ENCODE data around the gene ZP1. TPM values are rescaled to one million over a fixed set of nuclear protein-coding genes. Genes with fewer than 3 reads are reported as not detected.

The ZP1 gene
- total and polyA plus RNA-seq, 2 of the 8 experiments (the other 6 are each of a cell fraction or from before 2014, with no cell fraction given): not detected

- H3K9me3 ChIP-seq (ENCODE audit: insufficient read depth in 2 of 2, low read depth in 1 of 2, low read length in 1 of 2): no peaks in the 10 kb centered on the region
- POLR2A ChIA-PET (ENCODE audit: partially characterized antibody): interaction anchor here (0.7 to 5.7 kb wide), 8 partner anchors 10 to 33 kb away, joined by 3 to 26 read pairs (median 4); partner anchors contain the start of gene TMEM109
- no peak within 1 kb of the TSS for H4K5ac ChIP-seq (ENCODE audit: insufficient read length, low read depth, low read length)
- H3K18ac ChIP-seq (ENCODE audit: extremely low read depth, low read length): peak within 1 kb of the TSS; percentile 73
- H3K79me1 ChIP-seq (ENCODE audit: low read depth, low read length): peaks cover 11% of the 10 kb centered on the region
- peak within 1 kb of the TSS; percentile 6; the same call in 1 of the 2 replicates for H2AK5ac ChIP-seq (ENCODE audit: low read depth, low read length)
- peak within 1 kb of the TSS; percentile 72 for H3K56ac ChIP-seq (replicated peaks; ENCODE audit: insufficient read length, low read depth, low read length)
- peaks cover 9 to 15% of the 10 kb centered on the region in 2 experiments for H4K20me1 ChIP-seq (replicated peaks in 1 of 2; ENCODE audit: control insufficient read depth in 1 of 2, insufficient read depth in 2 of 2, low read length in 2 of 2)
- no peak within 1 kb of the TSS for H2BK120ac ChIP-seq (replicated peaks; ENCODE audit: low read depth, low read length)
- H2AFZ ChIP-seq (ENCODE audit: low read length): peak within 1 kb of the TSS; percentile 61
- peak in 1 of 2 experiments; percentile 90 for DNase-seq (ENCODE audit: low read depth in 1 of 2, low spot score in 2 of 2)
- peak within 1 kb of the TSS; percentile 43; the same call in 1 of the 2 replicates for H2BK12ac ChIP-seq (ENCODE audit: low read depth, low read length)
- H3K36me3 ChIP-seq (ENCODE audit: control insufficient read depth in 2 of 4, insufficient read depth in 4 of 4, low read length in 3 of 4): peaks cover 5 to 27% (median 14%) of the 10 kb centered on the region in 4 experiments; a peak in 7 of 8 replicates
- no peak within 1 kb of the TSS for H3K23ac ChIP-seq (ENCODE audit: insufficient read length)
- H3K4me3 ChIP-seq (ENCODE audit: extremely low read depth in 1 of 4, insufficient read depth in 2 of 4, low read depth in 3 of 4, low read length in 4 of 4): peak within 1 kb of the TSS; percentile 70 to 95 (median 77)
- CTCF ChIA-PET (ENCODE audit: partially characterized antibody): interaction anchor here (0.8 to 1.9 kb wide), 6 partner anchors 8 to 93 kb away, joined by 3 to 7 read pairs (median 4); no protein-coding TSS in a partner anchor
- no peak within 1 kb of the TSS for H3K14ac ChIP-seq (ENCODE audit: insufficient read length)
- peak within 1 kb of the TSS; percentile 71 for H4K8ac ChIP-seq (ENCODE audit: extremely low read depth, insufficient read depth, low read length)
- H3K9ac ChIP-seq (replicated peaks in 1 of 4; ENCODE audit: extremely low read depth in 1 of 4, low read depth in 3 of 4, low read length in 3 of 4): peak within 1 kb of the TSS; percentile 34 to 86 (median 46)
- peak within 1 kb of the TSS; percentile 68 to 91 for H3K4me2 ChIP-seq (ENCODE audit: insufficient read depth in 1 of 2, low read depth in 2 of 2, low read length in 2 of 2)
- peaks cover 5 to 14% (median 5%) of the 10 kb centered on the region in 4 experiments; a peak in 6 of 7 replicates for H3K4me1 ChIP-seq (replicated peaks in 1 of 4; ENCODE audit: control insufficient read depth in 3 of 4, insufficient read depth in 4 of 4, low read length in 3 of 4)
- H3K79me2 ChIP-seq (ENCODE audit: control insufficient read depth in 1 of 2, insufficient read depth in 2 of 2, low read length in 2 of 2): peaks cover 0 to 3% of the 10 kb centered on the region in 2 experiments; a peak in 1 of 4 replicates
- H2BK20ac ChIP-seq (ENCODE audit: low read length): no peak within 1 kb of the TSS
- no peak for FAIRE-seq
- peaks cover 0 to 3% (median 0%) of the 10 kb centered on the region in 4 experiments; a peak in 1 of 7 replicates for H3K27me3 ChIP-seq (replicated peaks in 1 of 4; ENCODE audit: control insufficient read depth in 3 of 4, extremely low read depth in 1 of 4, insufficient read depth in 3 of 4, low read length in 3 of 4)
- peak within 1 kb of the TSS; percentile 87 for H3K4ac ChIP-seq (replicated peaks; ENCODE audit: insufficient read length, low read depth, low read length)
- 6% methylated on average over 27 of the region's 69 CpGs; no CpG with 5 or more reads in 1 of the 2 experiments for WGBS, 2 experiments (ENCODE audit: extremely low coverage in 1 of 2, insufficient coverage in 1 of 2, insufficient read length in 1 of 2, insufficient replicate concordance in 2 of 2, low coverage in 1 of 2, low lambda C conversion rate in 2 of 2, missing lambda C conversion rate in 1 of 2)
- peak within 1 kb of the TSS; percentile 59 for H4K91ac ChIP-seq (replicated peaks; ENCODE audit: insufficient read length, low read length)
- peaks cover 11% of the 10 kb centered on the region; the same call in 1 of the 2 replicates for H3K23me2 ChIP-seq (ENCODE audit: low read depth, low read length)
- no peak within 1 kb of the TSS; the same call in 1 of the 2 replicates for H3K27ac ChIP-seq (ENCODE audit: low read depth, low read length)
- peak within 1 kb of the TSS; percentile 6; the same call in 1 of the 2 replicates for H2BK15ac ChIP-seq (ENCODE audit: low read length)
- 0 out of 2 replicates have a peak within 1 kb of the TSS, but pooled peaks have one; percentile 44 for H2BK5ac ChIP-seq (ENCODE audit: low read depth, low read length)
- no peak for TF ChIP-seq BACH1 (IDR thresholded peaks at IDR 0.05; ENCODE audit: low read length)
- TF ChIP-seq PHF8 (conservative IDR thresholded peaks at IDR 0.05; ENCODE audit: low read depth, low read length): peak; percentile 66
- no peak; the same call in 1 of the 2 replicates for TF ChIP-seq TEAD4 (IDR thresholded peaks at IDR 0.05; ENCODE audit: low read depth, low read length)
- TF ChIP-seq, protein P1, sequence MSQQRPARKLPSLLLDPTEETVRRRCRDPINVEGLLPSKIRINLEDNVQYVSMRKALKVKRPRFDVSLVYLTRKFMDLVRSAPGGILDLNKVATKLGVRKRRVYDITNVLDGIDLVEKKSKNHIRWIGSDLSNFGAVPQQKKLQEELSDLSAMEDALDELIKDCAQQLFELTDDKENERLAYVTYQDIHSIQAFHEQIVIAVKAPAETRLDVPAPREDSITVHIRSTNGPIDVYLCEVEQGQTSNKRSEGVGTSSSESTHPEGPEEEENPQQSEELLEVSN (IDR thresholded peaks at IDR 0.05): peak; percentile 72
- TF ChIP-seq TCF12 (IDR thresholded peaks at IDR 0.05; ENCODE audit: low read depth, low read length): peak; percentile 13; the same call in 1 of the 2 replicates
- no peak for TF ChIP-seq CHD2 (IDR thresholded peaks at IDR 0.05; ENCODE audit: low read length)
- no peak for TF ChIP-seq ATF2 (IDR thresholded peaks at IDR 0.05; ENCODE audit: low read length)
These were observed 57.0 kb downstream of the ZP1 start, which contains the start of gene TMEM132A for GRCh38 chr11:60924110-60924905. Gene TMEM132A, plus strand, starts transcription at chr11:60924460. Its CDS starts 174 bp downstream, at chr11:60924634.
